Measurements from ENCODE around the gene NWD2.

DNA sequence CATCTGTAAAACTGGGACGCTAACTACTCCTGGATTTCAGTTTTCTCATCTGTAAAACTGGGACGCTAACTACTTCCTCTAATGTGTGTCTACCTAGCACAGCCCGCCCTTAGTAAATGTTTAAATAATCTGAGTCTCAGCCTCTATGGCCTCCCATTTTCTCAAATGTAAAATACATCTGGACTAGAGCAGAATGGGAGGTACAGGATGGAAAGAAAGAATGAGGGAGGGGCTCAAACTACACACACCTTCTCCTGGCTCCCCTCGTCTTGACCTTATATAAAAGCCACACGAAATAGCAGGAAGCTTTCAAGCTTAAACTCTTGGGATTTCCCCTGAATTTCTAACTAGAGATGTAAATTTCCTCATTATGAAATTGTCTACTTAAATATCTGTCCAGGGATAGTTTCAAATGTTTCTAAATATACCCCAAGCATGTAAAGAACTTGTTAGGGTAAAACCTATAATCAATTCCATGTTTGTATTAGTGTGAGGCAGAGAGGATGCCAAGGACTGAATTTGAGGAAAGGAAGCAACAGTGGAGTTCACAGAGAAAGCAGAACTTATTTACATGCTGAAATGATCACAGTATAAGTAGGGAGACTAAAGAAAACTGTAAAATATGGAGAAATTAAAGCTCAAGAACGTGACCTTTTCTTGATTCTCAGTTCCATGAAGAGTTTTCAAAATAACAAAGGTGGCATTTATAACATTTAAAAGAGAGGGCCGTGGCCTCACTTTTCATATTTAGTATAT lies 220.0 kb downstream of the NWD2 start:
- TF ChIP-seq, protein P1, sequence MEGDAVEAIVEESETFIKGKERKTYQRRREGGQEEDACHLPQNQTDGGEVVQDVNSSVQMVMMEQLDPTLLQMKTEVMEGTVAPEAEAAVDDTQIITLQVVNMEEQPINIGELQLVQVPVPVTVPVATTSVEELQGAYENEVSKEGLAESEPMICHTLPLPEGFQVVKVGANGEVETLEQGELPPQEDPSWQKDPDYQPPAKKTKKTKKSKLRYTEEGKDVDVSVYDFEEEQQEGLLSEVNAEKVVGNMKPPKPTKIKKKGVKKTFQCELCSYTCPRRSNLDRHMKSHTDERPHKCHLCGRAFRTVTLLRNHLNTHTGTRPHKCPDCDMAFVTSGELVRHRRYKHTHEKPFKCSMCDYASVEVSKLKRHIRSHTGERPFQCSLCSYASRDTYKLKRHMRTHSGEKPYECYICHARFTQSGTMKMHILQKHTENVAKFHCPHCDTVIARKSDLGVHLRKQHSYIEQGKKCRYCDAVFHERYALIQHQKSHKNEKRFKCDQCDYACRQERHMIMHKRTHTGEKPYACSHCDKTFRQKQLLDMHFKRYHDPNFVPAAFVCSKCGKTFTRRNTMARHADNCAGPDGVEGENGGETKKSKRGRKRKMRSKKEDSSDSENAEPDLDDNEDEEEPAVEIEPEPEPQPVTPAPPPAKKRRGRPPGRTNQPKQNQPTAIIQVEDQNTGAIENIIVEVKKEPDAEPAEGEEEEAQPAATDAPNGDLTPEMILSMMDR (IDR thresholded peaks at IDR 0.05; ENCODE audit: insufficient read depth, low read length), result no peak
- TF ChIP-seq POLR2AphosphoS5 (IDR thresholded peaks at IDR 0.05; ENCODE audit: low read depth) (no peak), GABPA (IDR thresholded peaks at IDR 0.05; ENCODE audit: low read depth) (no peak)
- TF ChIP-seq, protein P2, sequence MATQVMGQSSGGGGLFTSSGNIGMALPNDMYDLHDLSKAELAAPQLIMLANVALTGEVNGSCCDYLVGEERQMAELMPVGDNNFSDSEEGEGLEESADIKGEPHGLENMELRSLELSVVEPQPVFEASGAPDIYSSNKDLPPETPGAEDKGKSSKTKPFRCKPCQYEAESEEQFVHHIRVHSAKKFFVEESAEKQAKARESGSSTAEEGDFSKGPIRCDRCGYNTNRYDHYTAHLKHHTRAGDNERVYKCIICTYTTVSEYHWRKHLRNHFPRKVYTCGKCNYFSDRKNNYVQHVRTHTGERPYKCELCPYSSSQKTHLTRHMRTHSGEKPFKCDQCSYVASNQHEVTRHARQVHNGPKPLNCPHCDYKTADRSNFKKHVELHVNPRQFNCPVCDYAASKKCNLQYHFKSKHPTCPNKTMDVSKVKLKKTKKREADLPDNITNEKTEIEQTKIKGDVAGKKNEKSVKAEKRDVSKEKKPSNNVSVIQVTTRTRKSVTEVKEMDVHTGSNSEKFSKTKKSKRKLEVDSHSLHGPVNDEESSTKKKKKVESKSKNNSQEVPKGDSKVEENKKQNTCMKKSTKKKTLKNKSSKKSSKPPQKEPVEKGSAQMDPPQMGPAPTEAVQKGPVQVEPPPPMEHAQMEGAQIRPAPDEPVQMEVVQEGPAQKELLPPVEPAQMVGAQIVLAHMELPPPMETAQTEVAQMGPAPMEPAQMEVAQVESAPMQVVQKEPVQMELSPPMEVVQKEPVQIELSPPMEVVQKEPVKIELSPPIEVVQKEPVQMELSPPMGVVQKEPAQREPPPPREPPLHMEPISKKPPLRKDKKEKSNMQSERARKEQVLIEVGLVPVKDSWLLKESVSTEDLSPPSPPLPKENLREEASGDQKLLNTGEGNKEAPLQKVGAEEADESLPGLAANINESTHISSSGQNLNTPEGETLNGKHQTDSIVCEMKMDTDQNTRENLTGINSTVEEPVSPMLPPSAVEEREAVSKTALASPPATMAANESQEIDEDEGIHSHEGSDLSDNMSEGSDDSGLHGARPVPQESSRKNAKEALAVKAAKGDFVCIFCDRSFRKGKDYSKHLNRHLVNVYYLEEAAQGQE (IDR thresholded peaks at IDR 0.05; ENCODE audit: insufficient replicate concordance, low read depth), result no peak
